Aorta (tissue), 5 donors: ENCODE results near the gene CDC42EP1. TPM values are rescaled to one million over a fixed set of nuclear protein-coding genes. Genes with fewer than 3 reads are reported as not detected.
A peak's percentile ranks its signal among the peaks of the same experiment; 100 is the strongest.
"Not testable (repeated sequence)": the region's sequence is repeated elsewhere in the genome, so short reads cannot be mapped to it uniquely, and the experiment has no call there.

ENCODE experiments used
- ATAC-seq: fragments of 200-7000 bp; cut with Tn5 transposase; one replicate; pipeline ENCODE4 v1.9.1; 2022; ENCODE audit warnings: moderate library complexity; ENCODE audit not compliant: low FRiP score
- DNase-seq, 2 donors: peaks; one replicate each; pipeline ENCODE4 v3.0.0-alpha.2; 2020
- H3K27ac ChIP-seq, 2 donors: one replicate each; pipeline ENCODE4 v1.5.1; 2013; ENCODE audit warnings: low read length in 2 of 2, mild to moderate bottlenecking in 2 of 2, moderate library complexity in 2 of 2, control low read depth in 1 of 2, inconsistent platforms in 1 of 2, low read depth in 1 of 2
- H3K27me3 ChIP-seq, 2 donors: one replicate each; pipeline ENCODE4 v1.6.1; 2013; ENCODE audit warnings: control low read depth in 1 of 2, low read length in 1 of 2, mild to moderate bottlenecking in 1 of 2, moderate library complexity in 1 of 2; ENCODE audit not compliant: insufficient read depth in 2 of 2, control insufficient read depth in 1 of 2
- H3K36me3 ChIP-seq, 2 donors: one replicate each; pipeline ENCODE4 v1.6.1; 2013; ENCODE audit warnings: control low read depth in 1 of 2, low read length in 1 of 2, mild to moderate bottlenecking in 1 of 2; ENCODE audit not compliant: insufficient read depth in 2 of 2, control insufficient read depth in 1 of 2
- H3K4me1 ChIP-seq, 2 donors: one replicate each; pipeline ENCODE4 v1.6.1; 2013; ENCODE audit warnings: low read length in 2 of 2, control low read depth in 1 of 2, mild to moderate bottlenecking in 1 of 2, moderate library complexity in 1 of 2; ENCODE audit not compliant: insufficient read depth in 2 of 2, control insufficient read depth in 1 of 2
- H3K4me3 ChIP-seq, 2 donors: one replicate each; pipeline ENCODE4 v1.5.1; 2013; ENCODE audit warnings: low read length in 2 of 2, control low read depth in 1 of 2, mild to moderate bottlenecking in 1 of 2
- H3K9me3 ChIP-seq: one replicate; pipeline ENCODE4 v1.6.1; 2013; ENCODE audit warnings: mild to moderate bottlenecking, low read length; ENCODE audit not compliant: control insufficient read depth
- WGBS, 2 donors: extraction: QIAGEN DNeasy Blood & Tissue Kit; methylation state at CpG; one replicate each; pipeline ENCODE4 v1.1.7; 2013; 5-methylcytosine and 5-hydroxymethylcytosine counted together
- intact Hi-C, 2 donors: fragments of 100-400 bp; cut with DNase I; formaldehyde crosslinking; loops; one replicate each; pipeline versions ENCODE4 v1.14.2 to v1.15.0; 2022
- polyA plus RNA-seq, 2 donors: library from polyadenylated mRNA; stranded (reverse); fragments of 200-250 nt; gene quantifications; one replicate each; pipeline ENCODE4 v1.2.3, GENCODE V29; 2013
- total RNA-seq, 2 donors: library from RNA; stranded (reverse); fragmentation: NEBNext Ultra II Directional; extraction: Animal tissue kit (Norgen Biotek cat#: 25700); gene quantifications; one replicate each; pipeline ENCODE4 v1.2.1, GENCODE V29; 2021
- donor health status: healthy with polysubstance abuse.
- donor health status: Bipolar disorder and iron deficiency.
- donor health status: DM: no; HTN: no; CAD: no.
- donor health status: DM: no; HTN: no; CAD: no.
- donor health status: DM: yes; HTN: yes; CAD: no.

The CDC42EP1 gene
- total and polyA plus RNA-seq, 4 donors: 26.0 to 76.3 (median 56.9) TPM

DNA sequence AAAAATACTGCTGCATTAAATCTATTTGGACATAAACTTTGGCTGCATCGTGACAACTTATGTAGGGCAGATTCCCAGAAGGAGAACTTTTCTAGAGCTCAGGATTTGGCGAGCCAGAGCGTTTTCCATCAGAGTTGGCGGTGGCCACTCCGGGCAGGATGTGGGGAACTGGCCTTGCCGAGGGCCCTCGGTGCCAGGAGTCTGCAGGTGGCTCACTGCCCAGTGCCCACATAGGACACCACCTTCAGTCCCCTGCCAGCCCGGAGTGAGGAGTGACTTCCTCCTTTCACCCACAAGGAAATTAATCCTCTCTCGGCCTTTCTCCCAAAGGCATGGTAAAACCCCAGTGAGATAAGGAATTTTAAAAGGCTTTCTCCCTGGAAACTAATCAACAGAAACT is 21.2 kb downstream of the CDC42EP1 start:
- intact Hi-C loops: no loop called here
- Histone ChIP-seq H3K27me3 (no peaks in the 10 kb centered on the region), H3K27ac (no peak overlapping the region), H3K9me3 (no peaks in the 10 kb centered on the region), H3K4me3 (no peak overlapping the region), H3K36me3 (no peaks in the 10 kb centered on the region), H3K4me1 (no peaks in the 10 kb centered on the region)
- 0 to 2% methylated on average over 9 of the region's 9 CpGs for WGBS, 2 donors
- peak; percentile 84 to 87 for DNase-seq
- peak; percentile 75 for ATAC-seq

DNA sequence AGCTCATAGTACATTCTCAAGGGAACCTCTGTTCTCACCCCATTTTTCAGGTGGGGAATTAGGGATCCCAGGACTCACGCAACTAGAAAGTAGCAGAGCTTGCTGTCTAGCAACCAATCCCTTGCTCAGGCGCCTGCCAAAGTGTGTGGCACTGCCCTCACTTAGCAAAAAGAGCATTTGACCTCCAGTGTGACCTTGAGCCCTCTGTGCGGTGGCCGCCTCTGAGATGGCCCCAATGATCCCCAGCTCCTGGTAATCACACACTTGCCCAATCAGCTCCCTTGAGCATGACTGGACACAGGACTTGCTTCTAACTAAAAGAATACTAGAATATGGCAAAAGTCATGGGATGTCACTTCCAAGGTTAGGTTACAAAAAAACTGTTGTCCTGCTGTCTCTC is 22.2 kb downstream of the CDC42EP1 start:
- Histone ChIP-seq H3K9me3 (no peaks in the 10 kb centered on the region), H3K27me3 (no peaks in the 10 kb centered on the region), H3K27ac (no peak overlapping the region), H3K4me1 (no peaks in the 10 kb centered on the region), H3K4me3 (no peak overlapping the region), H3K36me3 (no peaks in the 10 kb centered on the region)
- ATAC-seq: no peak
- 86 to 89% methylated on average over 4 of the region's 4 CpGs for WGBS, 2 donors
- intact Hi-C loops: no loop called here
- no peak for DNase-seq

DNA sequence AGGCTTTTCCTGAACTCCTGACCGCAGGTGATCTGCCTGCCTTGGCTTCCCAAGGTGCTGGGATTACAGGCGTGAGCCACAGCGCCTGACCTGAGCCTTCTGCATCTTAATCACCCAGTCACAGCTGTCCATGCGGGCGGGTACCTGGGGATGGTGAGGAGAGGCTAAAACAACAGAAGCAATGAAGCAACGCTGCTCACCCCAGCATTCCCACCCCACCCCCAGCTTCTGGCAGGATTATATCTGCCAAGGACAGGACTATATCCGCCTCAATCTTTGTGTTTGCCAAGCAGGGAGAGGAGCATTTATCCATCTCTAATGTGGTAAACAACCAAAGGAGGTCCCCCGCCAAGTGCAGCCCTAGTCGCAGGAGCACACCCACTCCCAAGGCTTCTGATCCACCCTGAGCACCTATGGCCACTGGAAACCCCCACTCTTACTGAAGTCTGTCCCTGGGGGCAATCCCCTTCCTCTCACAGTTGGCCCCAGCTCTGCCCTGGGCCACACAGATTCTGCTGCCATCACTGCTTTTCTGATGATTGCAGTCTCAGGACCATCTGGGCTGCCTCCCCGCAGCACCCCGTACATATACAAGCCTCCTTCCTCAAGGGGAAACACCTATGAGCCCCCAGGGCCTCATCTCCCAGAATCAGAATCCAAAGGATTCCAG is 28.4 kb downstream of the CDC42EP1 start:
- DNase-seq (no peak), ATAC-seq (no peak)
- 73 to 77% methylated on average over 11 of the region's 11 CpGs for WGBS, 2 donors
- intact Hi-C loops: no loop called here
- Histone ChIP-seq H3K4me1 (no peaks in the 10 kb centered on the region), H3K36me3 (no peaks in the 10 kb centered on the region), H3K4me3 (no peak overlapping the region), H3K27ac (no peak overlapping the region), H3K9me3 (no peaks in the 10 kb centered on the region), H3K27me3 (no peaks in the 10 kb centered on the region)

DNA sequence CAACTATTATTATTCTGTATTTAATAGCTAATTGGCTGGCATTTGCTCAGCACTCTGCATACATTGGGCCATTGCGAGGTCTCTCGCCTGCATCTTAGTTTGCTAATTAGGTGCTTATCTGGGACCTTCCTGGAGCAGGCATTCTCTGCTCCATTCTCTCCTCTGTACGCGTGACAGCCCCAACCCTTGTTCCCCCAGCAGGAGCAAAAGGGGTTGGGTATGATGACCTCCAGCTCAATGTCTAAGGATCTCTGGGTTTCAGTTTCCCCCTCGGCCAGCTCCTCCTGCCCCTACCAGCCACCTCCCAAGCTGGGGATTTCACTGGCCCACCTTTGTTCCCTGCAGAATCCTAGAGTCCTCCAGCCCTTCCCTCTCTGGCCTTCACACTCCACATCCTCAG is 29.4 kb downstream of the CDC42EP1 start:
- Histone ChIP-seq H3K36me3 (no peaks in the 10 kb centered on the region), H3K27ac (no peak overlapping the region), H3K4me3 (no peak overlapping the region), H3K27me3 (peaks cover 0 to 2% of the 10 kb centered on the region in 2 donors), H3K4me1 (no peaks in the 10 kb centered on the region), H3K9me3 (no peaks in the 10 kb centered on the region)
- DNase-seq (no peak), ATAC-seq (no peak)
- WGBS, 2 donors: 84 to 86% methylated on average over 5 of the region's 5 CpGs
- intact Hi-C loops: loop anchor here in 1 of 2 donors (5.0 kb wide), 1 partner anchor 52 kb away; no protein-coding TSS in a partner anchor

DNA sequence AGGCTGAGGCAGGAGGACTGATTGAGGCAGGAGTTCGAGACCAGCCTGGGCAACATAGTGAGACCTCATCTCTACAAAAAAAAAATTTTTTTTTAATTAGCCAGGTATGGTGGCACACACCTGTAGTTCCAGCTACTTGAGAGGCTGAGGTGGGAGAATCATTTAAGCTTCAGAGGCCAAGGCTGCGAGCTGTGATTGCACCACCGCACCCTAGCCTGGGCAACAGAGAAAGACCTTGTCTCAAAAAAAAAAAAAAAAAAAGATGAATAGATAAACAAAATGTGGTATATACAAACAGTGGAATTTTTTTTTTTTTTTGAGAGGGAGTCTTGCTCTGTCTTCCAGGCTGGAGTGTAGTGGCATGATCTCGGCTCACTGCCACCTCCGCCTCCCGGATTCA is 30.8 kb downstream of the CDC42EP1 start:
- ATAC-seq: not testable (repeated sequence)
- intact Hi-C loops: loop anchor here in 1 of 2 donors (5.0 kb wide), 1 partner anchor 54 kb away; no protein-coding TSS in a partner anchor
- WGBS, 2 donors: 95 to 98% methylated on average over 6 of the region's 6 CpGs

DNA sequence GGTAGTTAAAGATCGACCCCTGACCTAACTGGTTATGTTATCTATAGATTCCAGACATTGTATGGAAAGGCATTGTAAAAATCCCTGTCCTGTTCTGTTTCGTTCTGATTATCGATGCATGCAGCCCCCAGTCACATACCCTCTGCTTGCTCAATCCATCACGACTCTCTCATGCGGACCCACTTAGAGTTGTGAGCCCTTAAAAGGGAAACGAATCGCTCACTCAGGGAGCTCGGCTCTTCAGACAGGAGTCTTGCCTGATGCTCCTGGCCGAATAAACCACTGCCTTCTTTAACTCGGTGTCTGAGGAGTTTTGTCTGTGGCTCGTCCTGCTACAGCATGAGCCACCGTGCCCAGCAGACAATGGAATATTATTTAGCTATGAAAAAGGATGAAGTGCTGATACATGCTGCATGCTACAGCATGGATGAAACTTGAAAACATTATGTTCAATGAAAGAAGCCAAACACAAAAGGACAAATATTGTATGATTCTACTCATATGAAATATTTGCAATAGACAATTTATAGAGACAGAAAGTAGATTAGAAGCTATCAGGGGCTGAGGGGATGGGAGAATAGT is 31.6 kb downstream of the CDC42EP1 start:
- intact Hi-C loops: loop anchor here (1.0 to 5.0 kb wide), 2 partner anchors 53 to 55 kb away; no protein-coding TSS in a partner anchor
- DNase-seq (no peak), ATAC-seq (no peak)
- Histone ChIP-seq H3K27me3 (peaks cover 0 to 2% of the 10 kb centered on the region in 2 donors), H3K4me1 (no peaks in the 10 kb centered on the region), H3K9me3 (no peaks in the 10 kb centered on the region), H3K27ac (no peak overlapping the region), H3K36me3 (no peaks in the 10 kb centered on the region), H3K4me3 (no peak overlapping the region)
- 87 to 89% methylated on average over 12 of the region's 12 CpGs for WGBS, 2 donors

More for the DNA sequence above, 30.8 kb downstream of the CDC42EP1 start:
- not testable (repeated sequence) for H3K27ac ChIP-seq, H3K4me3 ChIP-seq, DNase-seq, H3K9me3 ChIP-seq, H3K36me3 ChIP-seq, H3K4me1 ChIP-seq, H3K27me3 ChIP-seq

DNA sequence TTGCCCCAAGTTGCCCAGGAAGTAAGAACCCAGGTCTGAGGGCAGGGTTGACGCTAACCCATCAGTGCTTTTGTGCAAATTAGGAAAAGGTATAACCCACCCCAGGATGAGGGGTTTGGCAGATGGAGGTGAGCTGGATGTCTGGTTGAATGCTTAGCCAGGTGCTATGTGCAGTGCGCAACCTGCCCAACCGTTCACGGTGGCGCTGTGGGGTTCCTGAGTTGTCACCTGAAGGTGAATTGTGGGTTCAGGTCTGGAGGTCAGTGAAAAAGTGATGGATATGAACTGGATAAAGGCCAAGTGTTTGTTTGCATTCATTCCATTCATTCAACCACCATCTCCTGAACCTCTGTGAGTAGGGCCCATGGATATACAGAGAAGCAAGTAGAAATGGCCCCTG is 34.0 kb downstream of the CDC42EP1 start:
- H3K9me3 ChIP-seq: no peaks in the 10 kb centered on the region
- H3K4me3 ChIP-seq: no peak overlapping the region
- peaks cover 0 to 2% of the 10 kb centered on the region in 2 donors for H3K27me3 ChIP-seq
- no peak for ATAC-seq
- H3K27ac ChIP-seq: no peak overlapping the region
- intact Hi-C loops: loop anchor here in 1 of 2 donors (5.0 kb wide), 1 partner anchor 57 kb away; no protein-coding TSS in a partner anchor
- no peaks in the 10 kb centered on the region for H3K4me1 ChIP-seq
- DNase-seq: no peak
- WGBS, 2 donors: 87 to 89% methylated on average over 5 of the region's 5 CpGs
- no peaks in the 10 kb centered on the region for H3K36me3 ChIP-seq

DNA sequence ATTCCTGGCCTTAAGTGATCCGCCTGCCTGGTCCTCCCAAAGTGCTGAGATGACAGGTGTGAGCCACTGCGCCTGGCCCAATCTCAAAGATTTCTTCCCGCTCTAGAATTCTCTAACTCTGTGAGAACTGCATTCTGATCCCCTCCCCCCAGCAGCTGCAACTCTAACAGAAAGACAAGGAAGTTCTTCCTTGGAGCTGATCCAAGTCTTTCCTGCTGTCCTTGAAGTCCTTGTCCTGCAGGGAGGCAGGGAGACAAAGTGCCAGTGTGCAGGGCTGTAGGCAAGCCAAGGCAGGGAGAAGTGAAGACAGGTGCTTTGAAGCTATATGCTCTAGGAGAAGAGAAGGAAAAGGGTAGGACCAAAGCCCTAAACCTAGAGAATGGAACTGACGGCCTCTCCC is 38.9 kb downstream of the CDC42EP1 start:
- intact Hi-C loops: no loop called here
- Histone ChIP-seq H3K27me3 (no peaks in the 10 kb centered on the region), H3K4me1 (no peaks in the 10 kb centered on the region), H3K36me3 (no peaks in the 10 kb centered on the region), H3K9me3 (no peaks in the 10 kb centered on the region), H3K4me3 (no peak overlapping the region), H3K27ac (no peak overlapping the region)
- no peak for ATAC-seq
- no peak for DNase-seq
- WGBS, 2 donors: 86 to 89% methylated on average over 4 of the region's 4 CpGs

DNA sequence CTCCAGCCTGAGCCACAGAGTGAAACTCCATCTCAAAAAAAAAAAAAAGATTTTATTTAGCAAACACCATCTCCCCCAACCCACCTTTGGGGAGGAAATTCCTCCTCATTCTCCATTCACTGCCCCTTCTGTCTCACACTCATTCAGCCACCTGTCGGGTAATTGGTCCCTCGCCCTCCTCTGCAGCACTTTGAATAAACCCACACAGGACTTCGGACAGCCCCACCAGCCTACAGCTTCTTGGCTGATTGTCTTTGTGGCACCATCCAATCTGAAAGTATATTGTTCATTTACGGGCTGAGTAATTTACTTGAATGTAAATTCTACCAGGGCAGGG is 40.9 kb downstream of the CDC42EP1 start:
- no peak overlapping the region for H3K27ac ChIP-seq
- DNase-seq (no peak), ATAC-seq (no peak)
- intact Hi-C loops: no loop called here
- WGBS, 2 donors: 30 to 43% methylated on average over 4 of the region's 4 CpGs
- no peaks in the 10 kb centered on the region for H3K36me3 ChIP-seq
- H3K9me3 ChIP-seq: no peaks in the 10 kb centered on the region
- H3K27me3 ChIP-seq: no peaks in the 10 kb centered on the region
- no peak overlapping the region for H3K4me3 ChIP-seq
- no peaks in the 10 kb centered on the region for H3K4me1 ChIP-seq
